HepG2 (cell line): ENCODE data around the gene OTUB2. TPM values are rescaled to one million over a fixed set of nuclear protein-coding genes. Genes with fewer than 3 reads are reported as not detected.

Experiments
- CEBPG ChIP-seq: IDR thresholded peaks from 2 replicates; pipeline ENCODE4 v1.6.1; 2016
- FOXK2 ChIP-seq: fragments of 450-650 bp; IDR thresholded peaks from 2 replicates; pipeline ENCODE4 v1.6.1; 2016
- HNF1A ChIP-seq, 2 experiments: sonication (generic) in 1 of 2; formaldehyde crosslinking in 1 of 2; IDR thresholded peaks; 2 replicates each; pipeline versions ENCODE4 v1.4.0 to v1.6.1; 2016 to 2020; ENCODE audit warnings: borderline replicate concordance in 1 of 2, low read depth in 1 of 2, mild to moderate bottlenecking in 1 of 2, missing genetic modification reagents in 1 of 2
- IKZF5 ChIP-seq: IDR thresholded peaks from 2 replicates; pipeline ENCODE4 v1.6.1; 2018; ENCODE audit warnings: missing genetic modification reagents, mild to moderate bottlenecking, missing compliant biosample characterization
- JUN ChIP-seq: sonication (generic); formaldehyde crosslinking; IDR thresholded peaks from 2 replicates; pipeline ENCODE4 v1.4.0; 2020; ENCODE audit warnings: mild to moderate bottlenecking, missing genetic modification reagents
- KDM1A ChIP-seq: IDR thresholded peaks from 2 replicates; pipeline ENCODE4 v1.6.1; 2016; ENCODE audit warnings: missing compliant biosample characterization
- MAZ ChIP-seq, 2 experiments: sonication (generic) in 1 of 2; formaldehyde crosslinking in 1 of 2; IDR thresholded peaks; 2 replicates each; pipeline versions ENCODE4 v1.5.0 to v1.6.1; 2012 to 2020; ENCODE audit warnings: low read depth in 2 of 2, mild to moderate bottlenecking in 2 of 2, borderline replicate concordance in 1 of 2, improper control_type of control experiment in 1 of 2, low read length in 1 of 2, missing genetic modification reagents in 1 of 2, moderate library complexity in 1 of 2
- NFYC ChIP-seq: IDR thresholded peaks from 2 replicates; pipeline ENCODE4 v1.6.1; 2016; ENCODE audit warnings: missing genetic modification reagents, missing compliant biosample characterization
- PATZ1 ChIP-seq: sonication (generic); formaldehyde crosslinking; IDR thresholded peaks from 2 replicates; pipeline ENCODE4 v1.4.0; 2020; ENCODE audit warnings: missing genetic modification reagents
- RARG ChIP-seq: sonication (generic); formaldehyde crosslinking; IDR thresholded peaks from 2 replicates; pipeline ENCODE4 v1.4.0; 2020; ENCODE audit warnings: low read depth, mild to moderate bottlenecking, missing genetic modification reagents
- REL ChIP-seq: sonication (generic); formaldehyde crosslinking; conservative IDR thresholded peaks from 2 replicates; pipeline ENCODE4 v1.8.0; 2022; ENCODE audit warnings: mild to moderate bottlenecking, missing genetic modification reagents, moderate library complexity
- SRY ChIP-seq: sonication (generic); formaldehyde crosslinking; IDR thresholded peaks from 2 replicates; pipeline ENCODE4 v1.8.0; 2022; ENCODE audit warnings: mild to moderate bottlenecking, missing genetic modification reagents
- TIGD3 ChIP-seq: sonication (generic); formaldehyde crosslinking; IDR thresholded peaks from 2 replicates; pipeline ENCODE4 v1.5.1; 2020; ENCODE audit warnings: mild to moderate bottlenecking, missing genetic modification reagents, borderline replicate concordance
- ZNF333 ChIP-seq: sonication (generic); formaldehyde crosslinking; IDR thresholded peaks from 2 replicates; pipeline ENCODE4 v1.4.0; 2020; ENCODE audit warnings: mild to moderate bottlenecking, missing genetic modification reagents, borderline replicate concordance
- polyA plus RNA-seq, 8 experiments: library from polyadenylated mRNA; depleted of rRNA in 3 of 8; stranded (reverse) in 7 of 8; unstranded in 1 of 8; fragments of >200 nt; fragmentation: Illumina TruSeq in 4 of 8; extraction: Trizol in 4 of 8; gene quantifications; 2 replicates each; pipeline versions ENCODE4 v1.2.1 to v1.2.3, GENCODE V29; 2011 to 2016; ENCODE audit warnings: low read depth in 4 of 8, missing spikeins in 1 of 8, mixed read lengths in 1 of 8; ENCODE audit not compliant: insufficient read depth in 1 of 8
- total RNA-seq, 5 experiments: library from RNA; depleted of rRNA; stranded (reverse); fragments of >200 nt; fragmentation: Illumina TruSeq; extraction: Trizol; gene quantifications; 2 replicates each; pipeline ENCODE4 v1.2.3, GENCODE V29; 2016; ENCODE audit warnings: low read depth in 1 of 5
- TF ChIP-seq, protein P1 (sequence below): sonication (generic); formaldehyde crosslinking; IDR thresholded peaks from 2 replicates; pipeline ENCODE4 v1.4.0; 2020; ENCODE audit warnings: mild to moderate bottlenecking, missing genetic modification reagents

The OTUB2 gene
- total and polyA plus RNA-seq, 2 of the 13 experiments (the other 11 are each of a cell fraction or from before 2014, with no cell fraction given), result 2.2 to 2.4 TPM

GRCh38 chr14:94080621-94081385 lies 54.7 kb downstream of the OTUB2 start, which contains the start of the genes DDX24 and IFI27L1 (continued):
- no peak for TF ChIP-seq HNF1A (IDR thresholded peaks at IDR 0.05; ENCODE audit: low read depth)
- TF ChIP-seq HNF1A (CRISPR knock-in tag; IDR thresholded peaks at IDR 0.05; ENCODE audit: borderline replicate concordance), result no peak
- TF ChIP-seq JUN (CRISPR knock-in tag), result no peak
- no peak for TF ChIP-seq PATZ1 (CRISPR knock-in tag)
- TF ChIP-seq TIGD3 (CRISPR knock-in tag), result peak; percentile 86; the same call in 1 of the 2 replicates
- TF ChIP-seq ZNF333, result no peak
- peak; percentile 67; the same call in 1 of the 2 replicates for TF ChIP-seq REL
- TF ChIP-seq, protein P1, sequence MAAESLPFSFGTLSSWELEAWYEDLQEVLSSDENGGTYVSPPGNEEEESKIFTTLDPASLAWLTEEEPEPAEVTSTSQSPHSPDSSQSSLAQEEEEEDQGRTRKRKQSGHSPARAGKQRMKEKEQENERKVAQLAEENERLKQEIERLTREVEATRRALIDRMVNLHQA (CRISPR knock-in tag), result no peak
- TF ChIP-seq IKZF5 (CRISPR knock-in tag), result no peak
- no peak for TF ChIP-seq FOXK2
- no peak for TF ChIP-seq RARG (CRISPR knock-in tag)
- no peak for TF ChIP-seq MAZ (IDR thresholded peaks at IDR 0.05; ENCODE audit: borderline replicate concordance, low read depth, low read length)
- peak; percentile 48; the same call in 1 of the 2 replicates for TF ChIP-seq MAZ (CRISPR knock-in tag; IDR thresholded peaks at IDR 0.05; ENCODE audit: low read depth)
- TF ChIP-seq SRY (CRISPR knock-in tag), result peak; percentile 69; the same call in 1 of the 2 replicates
- TF ChIP-seq NFYC, result peak; percentile 93
- TF ChIP-seq CEBPG (CRISPR knock-in tag), result no peak
- TF ChIP-seq KDM1A (CRISPR knock-in tag), result no peak
